Measurements from ENCODE around the gene APRT. TPM values are rescaled to one million over a fixed set of nuclear protein-coding genes. Genes with fewer than 3 reads are reported as not detected.

The APRT gene
- total and polyA plus RNA-seq, 2 of the 8 experiments (the other 6 are each of a cell fraction or from before 2014, with no cell fraction given): 221 to 267 TPM

DNA sequence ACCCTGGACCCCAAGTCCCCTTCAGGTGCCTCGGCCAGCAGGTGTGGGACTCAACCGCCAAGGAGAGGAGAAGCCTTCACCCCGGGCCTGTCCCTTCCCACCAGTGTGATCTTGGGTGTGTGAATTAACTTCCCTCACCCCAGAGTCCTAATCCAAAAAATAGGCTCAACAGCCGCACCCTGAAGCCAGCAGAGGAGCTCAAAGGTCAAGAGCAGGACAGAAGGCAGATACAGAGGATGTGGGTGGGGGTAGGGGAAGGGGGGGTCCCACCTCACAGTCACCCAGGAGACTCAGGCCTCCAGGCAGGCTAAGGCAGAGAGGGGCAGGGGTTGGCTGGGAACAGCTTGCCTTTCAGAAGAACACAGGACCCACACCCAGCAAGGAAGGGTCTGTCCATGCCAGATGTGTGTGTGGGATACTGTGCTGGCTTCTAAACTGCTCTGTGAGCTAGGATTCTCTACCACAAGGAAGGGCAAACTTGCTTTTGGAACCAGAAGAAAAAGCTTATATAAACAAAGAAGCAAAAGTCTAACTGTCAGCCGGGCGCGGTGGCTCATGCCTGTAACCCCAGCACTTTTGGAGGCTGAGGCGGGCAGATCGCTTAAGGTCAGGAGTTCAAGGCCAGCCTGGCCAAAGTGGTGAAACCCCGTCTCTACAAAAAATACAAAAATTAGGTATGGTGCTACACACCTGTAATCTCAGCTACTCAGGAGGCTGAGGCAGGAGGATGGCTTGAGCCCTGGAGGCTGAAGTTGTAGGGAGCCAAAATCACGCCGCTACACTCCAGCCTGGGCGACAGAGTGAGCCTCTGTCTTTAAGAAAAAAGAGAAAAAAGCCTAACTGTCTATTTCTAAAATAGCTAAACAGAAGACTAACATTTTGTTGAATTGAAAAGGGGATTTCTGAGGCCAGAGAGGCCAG, 31.3 kb downstream of the APRT start:
- no peak overlapping the region for H3K56ac ChIP-seq (replicated peaks; ENCODE audit: insufficient read length, low read depth, low read length)
- FAIRE-seq (no peak), DNase-seq (ENCODE audit: low read depth in 1 of 2, low spot score in 2 of 2) (no peak)
- H3K79me1 ChIP-seq (ENCODE audit: low read depth, low read length): peaks cover 4% of the 10 kb centered on the region; the same call in 1 of the 2 replicates
- peaks cover 0 to 26% of the 10 kb centered on the region in 2 experiments; a peak in 1 of 4 replicates for H3K79me2 ChIP-seq (ENCODE audit: control insufficient read depth in 1 of 2, insufficient read depth in 2 of 2, low read length in 2 of 2)
- H2BK20ac ChIP-seq (ENCODE audit: low read length): no peak overlapping the region
- H3K18ac ChIP-seq (ENCODE audit: extremely low read depth, low read length): no peak overlapping the region; the same call in 1 of the 2 replicates
- H3K14ac ChIP-seq (ENCODE audit: insufficient read length): no peak overlapping the region
- no peak overlapping the region for H2BK120ac ChIP-seq (replicated peaks; ENCODE audit: low read depth, low read length)
- H4K20me1 ChIP-seq (replicated peaks in 1 of 2; ENCODE audit: control insufficient read depth in 1 of 2, insufficient read depth in 2 of 2, low read length in 2 of 2): peaks cover 0 to 11% of the 10 kb centered on the region in 2 experiments
- peaks cover 2 to 21% (median 10%) of the 10 kb centered on the region in 4 experiments for H3K4me1 ChIP-seq (replicated peaks in 1 of 4; ENCODE audit: control insufficient read depth in 3 of 4, insufficient read depth in 4 of 4, low read length in 3 of 4)
- no peak overlapping the region for H2BK12ac ChIP-seq (ENCODE audit: low read depth, low read length)
- peaks cover 4% of the 10 kb centered on the region; the same call in 1 of the 2 replicates for H3K23me2 ChIP-seq (ENCODE audit: low read depth, low read length)
- no peaks in the 10 kb centered on the region for H3K36me3 ChIP-seq (ENCODE audit: control insufficient read depth in 2 of 4, insufficient read depth in 4 of 4, low read length in 3 of 4)
- no peak overlapping the region for H2AK5ac ChIP-seq (ENCODE audit: low read depth, low read length)
- H3K4me2 ChIP-seq (ENCODE audit: insufficient read depth in 1 of 2, low read depth in 2 of 2, low read length in 2 of 2): no peak overlapping the region
- no peak overlapping the region for H3K4ac ChIP-seq (replicated peaks; ENCODE audit: insufficient read length, low read depth, low read length)
- H4K5ac ChIP-seq (ENCODE audit: insufficient read length, low read depth, low read length): no peak overlapping the region
- no peak overlapping the region for H3K4me3 ChIP-seq (ENCODE audit: extremely low read depth in 1 of 4, insufficient read depth in 2 of 4, low read depth in 3 of 4, low read length in 4 of 4)
- 85% methylated on average over 12 of the region's 13 CpGs; no CpG with 5 or more reads in 1 of the 2 experiments for WGBS, 2 experiments (ENCODE audit: extremely low coverage in 1 of 2, insufficient coverage in 1 of 2, insufficient read length in 1 of 2, insufficient replicate concordance in 2 of 2, low coverage in 1 of 2, low lambda C conversion rate in 2 of 2, missing lambda C conversion rate in 1 of 2)
- ChIA-PET POLR2A (ENCODE audit: partially characterized antibody) (interaction anchor here (1.1 to 4.7 kb wide), 4 partner anchors 10 to 17 kb away, joined by 3 to 16 read pairs (median 6); no protein-coding TSS in a partner anchor), CTCF (ENCODE audit: partially characterized antibody) (interaction anchor here (0.8 to 7.4 kb wide), 16 partner anchors 10 to 1002 kb away, joined by 3 to 94 read pairs (median 4); partner anchors contain the start of gene APRT)
- no peak overlapping the region for H3K23ac ChIP-seq (ENCODE audit: insufficient read length)
- H4K8ac ChIP-seq (ENCODE audit: extremely low read depth, insufficient read depth, low read length): no peak overlapping the region
- no peak overlapping the region for H3K9ac ChIP-seq (replicated peaks in 1 of 4; ENCODE audit: extremely low read depth in 1 of 4, low read depth in 3 of 4, low read length in 3 of 4)
- no peak overlapping the region for H2AFZ ChIP-seq (ENCODE audit: low read length)
- H4K91ac ChIP-seq (replicated peaks; ENCODE audit: insufficient read length, low read length): no peak overlapping the region
- H2BK5ac ChIP-seq (ENCODE audit: low read depth, low read length): no peak overlapping the region; the same call in 1 of the 2 replicates
- no peaks in the 10 kb centered on the region for H3K9me3 ChIP-seq (ENCODE audit: insufficient read depth in 2 of 2, low read depth in 1 of 2, low read length in 1 of 2)
- no peak overlapping the region for H2BK15ac ChIP-seq (ENCODE audit: low read length)
- peaks cover 0 to under 1% (median under 1%) of the 10 kb centered on the region in 4 experiments; a peak in 2 of 7 replicates for H3K27me3 ChIP-seq (replicated peaks in 1 of 4; ENCODE audit: control insufficient read depth in 3 of 4, extremely low read depth in 1 of 4, insufficient read depth in 3 of 4, low read length in 3 of 4)
- no peak overlapping the region for H3K27ac ChIP-seq (ENCODE audit: low read depth, low read length)
- no peak for TF ChIP-seq TAF1 (IDR thresholded peaks at IDR 0.05; ENCODE audit: low read depth, low read length)
- no peak for TF ChIP-seq BRCA1 (IDR thresholded peaks at IDR 0.05; ENCODE audit: low read depth, low read length)
- no peak for TF ChIP-seq YY1 (IDR thresholded peaks at IDR 0.05; ENCODE audit: low read depth, low read length)
- TF ChIP-seq CHD2 (IDR thresholded peaks at IDR 0.05; ENCODE audit: low read length): no peak
- TF ChIP-seq, protein P1, sequence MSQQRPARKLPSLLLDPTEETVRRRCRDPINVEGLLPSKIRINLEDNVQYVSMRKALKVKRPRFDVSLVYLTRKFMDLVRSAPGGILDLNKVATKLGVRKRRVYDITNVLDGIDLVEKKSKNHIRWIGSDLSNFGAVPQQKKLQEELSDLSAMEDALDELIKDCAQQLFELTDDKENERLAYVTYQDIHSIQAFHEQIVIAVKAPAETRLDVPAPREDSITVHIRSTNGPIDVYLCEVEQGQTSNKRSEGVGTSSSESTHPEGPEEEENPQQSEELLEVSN (IDR thresholded peaks at IDR 0.05): no peak
- TF ChIP-seq TEAD4 (IDR thresholded peaks at IDR 0.05; ENCODE audit: low read depth, low read length): no peak
- TF ChIP-seq SIRT6 (IDR thresholded peaks at IDR 0.05; ENCODE audit: low read length): no peak
- TF ChIP-seq, protein P2, sequence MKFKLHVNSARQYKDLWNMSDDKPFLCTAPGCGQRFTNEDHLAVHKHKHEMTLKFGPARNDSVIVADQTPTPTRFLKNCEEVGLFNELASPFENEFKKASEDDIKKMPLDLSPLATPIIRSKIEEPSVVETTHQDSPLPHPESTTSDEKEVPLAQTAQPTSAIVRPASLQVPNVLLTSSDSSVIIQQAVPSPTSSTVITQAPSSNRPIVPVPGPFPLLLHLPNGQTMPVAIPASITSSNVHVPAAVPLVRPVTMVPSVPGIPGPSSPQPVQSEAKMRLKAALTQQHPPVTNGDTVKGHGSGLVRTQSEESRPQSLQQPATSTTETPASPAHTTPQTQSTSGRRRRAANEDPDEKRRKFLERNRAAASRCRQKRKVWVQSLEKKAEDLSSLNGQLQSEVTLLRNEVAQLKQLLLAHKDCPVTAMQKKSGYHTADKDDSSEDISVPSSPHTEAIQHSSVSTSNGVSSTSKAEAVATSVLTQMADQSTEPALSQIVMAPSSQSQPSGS (IDR thresholded peaks at IDR 0.05; ENCODE audit: low read length): no peak
- TF ChIP-seq KDM1A (IDR thresholded peaks at IDR 0.05; ENCODE audit: borderline replicate concordance, low read length): no peak

All from H1 (cell line).